ENCODE measurements around the gene PHACTR3.

DNA sequence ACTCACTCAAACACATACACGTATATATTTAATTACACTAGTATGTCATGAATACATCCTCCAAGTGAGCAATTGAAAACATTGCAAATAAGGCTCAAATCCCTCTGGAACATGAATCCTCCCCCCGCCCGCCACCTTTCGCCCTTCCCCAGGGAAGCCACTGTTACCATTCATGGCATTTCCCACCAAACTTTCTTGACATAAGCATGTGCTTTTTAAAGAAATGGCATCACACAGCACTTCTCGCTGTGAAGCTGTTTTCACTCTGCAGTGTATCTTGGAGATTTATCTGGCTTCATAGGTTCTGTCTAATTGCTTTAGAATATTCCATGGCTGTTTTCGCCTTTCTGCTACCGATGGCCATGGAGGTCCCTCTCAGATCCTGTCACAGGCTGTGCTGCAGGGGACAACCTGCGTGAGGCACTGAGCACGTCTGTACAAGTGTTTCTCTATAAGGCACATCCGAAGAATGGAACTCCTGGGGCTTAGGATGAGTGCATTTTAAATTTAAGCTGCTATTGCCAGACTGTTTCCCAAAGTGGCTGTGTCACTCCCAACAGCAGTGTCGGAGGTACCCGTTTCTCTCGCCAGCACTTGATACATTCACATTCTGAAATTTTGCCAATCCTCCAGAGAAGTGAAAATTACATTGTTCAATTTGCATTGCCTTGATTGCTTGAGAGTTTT, 22.2 kb upstream of the PHACTR3 start:
- TF ChIP-seq, protein P1, sequence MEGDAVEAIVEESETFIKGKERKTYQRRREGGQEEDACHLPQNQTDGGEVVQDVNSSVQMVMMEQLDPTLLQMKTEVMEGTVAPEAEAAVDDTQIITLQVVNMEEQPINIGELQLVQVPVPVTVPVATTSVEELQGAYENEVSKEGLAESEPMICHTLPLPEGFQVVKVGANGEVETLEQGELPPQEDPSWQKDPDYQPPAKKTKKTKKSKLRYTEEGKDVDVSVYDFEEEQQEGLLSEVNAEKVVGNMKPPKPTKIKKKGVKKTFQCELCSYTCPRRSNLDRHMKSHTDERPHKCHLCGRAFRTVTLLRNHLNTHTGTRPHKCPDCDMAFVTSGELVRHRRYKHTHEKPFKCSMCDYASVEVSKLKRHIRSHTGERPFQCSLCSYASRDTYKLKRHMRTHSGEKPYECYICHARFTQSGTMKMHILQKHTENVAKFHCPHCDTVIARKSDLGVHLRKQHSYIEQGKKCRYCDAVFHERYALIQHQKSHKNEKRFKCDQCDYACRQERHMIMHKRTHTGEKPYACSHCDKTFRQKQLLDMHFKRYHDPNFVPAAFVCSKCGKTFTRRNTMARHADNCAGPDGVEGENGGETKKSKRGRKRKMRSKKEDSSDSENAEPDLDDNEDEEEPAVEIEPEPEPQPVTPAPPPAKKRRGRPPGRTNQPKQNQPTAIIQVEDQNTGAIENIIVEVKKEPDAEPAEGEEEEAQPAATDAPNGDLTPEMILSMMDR (IDR thresholded peaks at IDR 0.05), result no peak
- no peak for TF ChIP-seq EZH2phosphoT487 (IDR thresholded peaks at IDR 0.05)

Measured in neural progenitor cell (in vitro differentiated cells).